Upper lobe of left lung (tissue), 6 donors: ENCODE results near the gene MFSD12. TPM values are rescaled to one million over a fixed set of nuclear protein-coding genes. Genes with fewer than 3 reads are reported as not detected.

Source experiments
- ATAC-seq, 2 donors: fragments of 200-7000 bp; cut with Tn5 transposase; one replicate each; pipeline ENCODE4 v1.9.1; 2022; ENCODE audit warnings: mild to moderate bottlenecking in 2 of 2, moderate library complexity in 2 of 2; ENCODE audit not compliant: low FRiP score in 2 of 2
- DNase-seq, 2 donors: peaks; one replicate each; pipeline ENCODE4 v3.0.0-alpha.2; 2019 to 2020
- H3K27ac ChIP-seq, 4 donors: fragments of 200-600 bp; sonication (generic); one replicate each; pipeline ENCODE4 v1.5.1; 2016 to 2019
- H3K27me3 ChIP-seq, 4 donors: fragments of 200-600 bp; sonication (generic); one replicate each; pipeline ENCODE4 v1.5.1; 2017 to 2019
- H3K36me3 ChIP-seq, 4 donors: fragments of 200-600 bp; sonication (generic); one replicate each; pipeline ENCODE4 v1.5.1; 2016 to 2019
- H3K4me1 ChIP-seq, 4 donors: fragments of 200-600 bp; sonication (generic); one replicate each; pipeline ENCODE4 v1.5.1; 2018 to 2019
- H3K4me3 ChIP-seq, 4 donors: fragments of 200-600 bp; sonication (generic); one replicate each; pipeline ENCODE4 v1.5.1; 2017 to 2019; ENCODE audit warnings: mild to moderate bottlenecking in 2 of 4, moderate library complexity in 1 of 4
- H3K9me3 ChIP-seq, 4 donors: fragments of 200-600 bp; sonication (generic); one replicate each; pipeline ENCODE4 v1.5.1; 2018 to 2019
- EP300 ChIP-seq, 4 donors: sonication (generic); formaldehyde crosslinking; IDR thresholded peaks; one replicate each; pipeline ENCODE4 v1.5.1; 2017; ENCODE audit warnings: antibody characterized with exemption in 4 of 4, control low read depth in 2 of 4
- POLR2A ChIP-seq, 4 donors: fragments of 450-650 bp; IDR thresholded peaks; one replicate each; pipeline ENCODE4 v1.5.1; 2016 to 2017; ENCODE audit warnings: antibody characterized with exemption in 4 of 4, mild to moderate bottlenecking in 2 of 4
- POLR2AphosphoS5 ChIP-seq, 2 donors: sonication (generic); formaldehyde crosslinking; IDR thresholded peaks; one replicate each; pipeline ENCODE4 v1.5.1; 2017; ENCODE audit warnings: antibody characterized with exemption in 2 of 2
- WGBS, 2 donors: methylation state at CpG; one replicate each; pipeline ENCODE4 v1.1.5; 2017 to 2018; 5-methylcytosine and 5-hydroxymethylcytosine counted together
- total RNA-seq, 6 donors: library from RNA; depleted of rRNA in 4 of 6; stranded (reverse); fragments of >200 nt in 4 of 6; gene quantifications; one replicate each; pipeline versions ENCODE4 v1.1.0 to v1.2.1, GENCODE V29; 2016 to 2021
- TF ChIP-seq, protein P1 (sequence below), 6 experiments: fragments of 450-650 bp in 4 of 6; fragments of 200-600 bp in 2 of 6; sonication (generic) in 2 of 6; IDR thresholded peaks; one replicate each; pipeline ENCODE4 v1.5.1; 2016 to 2019; ENCODE audit warnings: antibody characterized with exemption in 6 of 6
- donor health status: DM: no; HTN: no; CAD: no; lungs with moderate emphysema.
- donor health status: DM: no; HTN: yes; CAD: no; lungs with severe emphysema.

The MFSD12 gene
- total RNA-seq, 6 donors from 2014 or later, result 44.2 to 178 (median 96.0) TPM

DNA sequence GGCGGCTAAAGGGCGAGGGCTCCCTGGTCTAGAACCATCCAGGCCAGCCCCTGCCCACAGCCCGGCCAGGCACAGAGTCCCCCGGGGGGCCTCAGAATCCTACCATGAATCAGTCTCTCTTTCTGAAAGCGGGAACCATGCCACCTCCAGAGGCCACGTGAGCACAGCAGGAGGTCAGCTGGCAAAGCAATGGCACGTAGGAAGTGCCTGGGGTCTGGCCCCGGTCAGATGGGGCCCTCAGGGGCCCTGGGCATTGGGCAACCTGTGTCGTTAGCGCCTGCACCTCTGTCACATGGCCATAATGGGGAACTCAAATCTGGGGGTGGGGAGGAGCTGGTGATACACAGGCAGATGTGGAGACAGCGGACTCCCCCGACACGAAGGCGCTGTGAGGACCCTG is 8.8 kb downstream of the MFSD12 start:
- no peak overlapping the region for H3K4me3 ChIP-seq
- peak overlapping the region in 2 of 4 donors; percentile 15 to 47 for H3K27ac ChIP-seq
- peaks cover 0 to 38% (median 27%) of the 10 kb centered on the region in 4 donors for H3K36me3 ChIP-seq
- TF ChIP-seq POLR2A (IDR thresholded peaks at IDR 0.05), result no peak
- TF ChIP-seq, protein P1, sequence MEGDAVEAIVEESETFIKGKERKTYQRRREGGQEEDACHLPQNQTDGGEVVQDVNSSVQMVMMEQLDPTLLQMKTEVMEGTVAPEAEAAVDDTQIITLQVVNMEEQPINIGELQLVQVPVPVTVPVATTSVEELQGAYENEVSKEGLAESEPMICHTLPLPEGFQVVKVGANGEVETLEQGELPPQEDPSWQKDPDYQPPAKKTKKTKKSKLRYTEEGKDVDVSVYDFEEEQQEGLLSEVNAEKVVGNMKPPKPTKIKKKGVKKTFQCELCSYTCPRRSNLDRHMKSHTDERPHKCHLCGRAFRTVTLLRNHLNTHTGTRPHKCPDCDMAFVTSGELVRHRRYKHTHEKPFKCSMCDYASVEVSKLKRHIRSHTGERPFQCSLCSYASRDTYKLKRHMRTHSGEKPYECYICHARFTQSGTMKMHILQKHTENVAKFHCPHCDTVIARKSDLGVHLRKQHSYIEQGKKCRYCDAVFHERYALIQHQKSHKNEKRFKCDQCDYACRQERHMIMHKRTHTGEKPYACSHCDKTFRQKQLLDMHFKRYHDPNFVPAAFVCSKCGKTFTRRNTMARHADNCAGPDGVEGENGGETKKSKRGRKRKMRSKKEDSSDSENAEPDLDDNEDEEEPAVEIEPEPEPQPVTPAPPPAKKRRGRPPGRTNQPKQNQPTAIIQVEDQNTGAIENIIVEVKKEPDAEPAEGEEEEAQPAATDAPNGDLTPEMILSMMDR (IDR thresholded peaks at IDR 0.05), result no peak
- no peak for TF ChIP-seq EP300 (IDR thresholded peaks at IDR 0.05)
- no peak for TF ChIP-seq POLR2AphosphoS5 (IDR thresholded peaks at IDR 0.05)
- WGBS, 2 donors, result 80 to 86% methylated on average over 9 to 11 of the region's 14 CpGs
- ATAC-seq (no peak), DNase-seq (peak; percentile 63 to 65)
- no peaks in the 10 kb centered on the region for H3K9me3 ChIP-seq
- H3K27me3 ChIP-seq, result no peaks in the 10 kb centered on the region
- peaks cover under 1 to 37% (median 3%) of the 10 kb centered on the region in 4 donors for H3K4me1 ChIP-seq

DNA sequence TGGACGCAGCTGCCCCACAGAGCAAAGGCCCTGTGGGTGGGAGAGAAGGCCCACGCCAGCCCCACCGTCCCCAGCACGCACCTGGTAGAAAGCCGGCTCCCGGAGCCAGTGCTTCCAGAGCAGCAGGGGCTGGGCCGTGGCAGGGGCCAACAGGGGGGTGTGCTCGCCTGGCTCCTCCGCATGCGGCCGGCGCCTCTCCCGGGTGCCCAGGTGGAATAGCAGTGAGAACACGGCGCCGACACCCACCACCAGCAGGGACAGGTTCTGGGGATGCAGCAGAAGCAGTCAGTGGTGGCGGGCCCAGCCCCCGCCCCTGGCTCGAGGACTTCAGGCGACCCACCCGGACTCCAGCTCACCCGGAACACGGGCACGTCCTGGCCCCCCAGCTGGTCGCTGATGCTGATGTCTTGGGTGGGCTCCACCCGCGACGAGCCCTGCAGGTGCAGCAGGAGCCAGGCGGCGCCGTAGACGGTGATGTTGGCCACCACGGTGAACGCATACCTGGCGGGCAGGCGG is 9.6 kb downstream of the MFSD12 start:
- 80 to 98% methylated on average over 1 to 15 of the region's 36 CpGs for WGBS, 2 donors

DNA sequence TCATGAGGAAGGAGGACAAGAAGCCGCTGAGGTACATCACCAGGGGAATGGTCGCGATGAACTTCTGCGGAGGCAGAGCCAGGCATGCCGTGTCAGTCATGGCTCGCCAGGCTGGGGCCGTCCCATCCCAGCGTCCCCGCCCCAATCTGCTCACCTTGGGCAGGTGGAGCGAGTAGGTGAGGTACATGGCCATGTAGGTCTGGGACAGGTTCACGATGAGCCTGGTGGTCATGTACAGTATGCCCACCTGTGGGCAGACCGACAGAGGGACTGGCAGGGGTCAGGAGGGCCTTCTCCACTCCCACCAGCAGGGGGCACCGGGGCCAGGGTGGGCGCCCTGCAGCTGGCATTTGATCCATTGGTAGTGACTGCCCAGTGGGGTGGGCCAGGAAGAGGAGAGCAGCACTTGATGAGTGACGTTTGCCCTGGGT is 10.1 kb downstream of the MFSD12 start:
- Histone ChIP-seq H3K9me3 (no peaks in the 10 kb centered on the region), H3K4me1 (peaks cover 0 to 25% (median 0%) of the 10 kb centered on the region in 4 donors), H3K4me3 (no peak overlapping the region), H3K27me3 (no peaks in the 10 kb centered on the region), H3K27ac (peak overlapping the region in 1 of 4 donors; percentile 26), H3K36me3 (peaks cover 0 to 44% (median 29%) of the 10 kb centered on the region in 4 donors)
- 44 to 89% methylated on average over 2 to 13 of the region's 15 CpGs for WGBS, 2 donors
- TF ChIP-seq, protein P1 (IDR thresholded peaks at IDR 0.05), result peak; percentile 38 to 63 (median 58)
- TF ChIP-seq POLR2AphosphoS5 (IDR thresholded peaks at IDR 0.05), result no peak
- ATAC-seq (peak in 1 of 2 donors; percentile 4), DNase-seq (peak in 1 of 2 donors; percentile 67)

More for the DNA sequence above, 9.6 kb downstream of the MFSD12 start:
- no peak overlapping the region for H3K4me3 ChIP-seq
- H3K36me3 ChIP-seq, result peaks cover 0 to 44% (median 29%) of the 10 kb centered on the region in 4 donors
- H3K4me1 ChIP-seq, result peaks cover 0 to 30% (median 0%) of the 10 kb centered on the region in 4 donors
- peak in 1 of 2 donors; percentile 79 for DNase-seq
- H3K9me3 ChIP-seq, result no peaks in the 10 kb centered on the region
- no peak for ATAC-seq
- TF ChIP-seq EP300 (IDR thresholded peaks at IDR 0.05), result no peak
- TF ChIP-seq POLR2A (IDR thresholded peaks at IDR 0.05), result no peak
- no peak for TF ChIP-seq POLR2AphosphoS5 (IDR thresholded peaks at IDR 0.05)
- TF ChIP-seq, protein P1 (IDR thresholded peaks at IDR 0.05), result no peak
- no peaks in the 10 kb centered on the region for H3K27me3 ChIP-seq
- peak overlapping the region in 2 of 4 donors; percentile 26 to 47 for H3K27ac ChIP-seq

DNA sequence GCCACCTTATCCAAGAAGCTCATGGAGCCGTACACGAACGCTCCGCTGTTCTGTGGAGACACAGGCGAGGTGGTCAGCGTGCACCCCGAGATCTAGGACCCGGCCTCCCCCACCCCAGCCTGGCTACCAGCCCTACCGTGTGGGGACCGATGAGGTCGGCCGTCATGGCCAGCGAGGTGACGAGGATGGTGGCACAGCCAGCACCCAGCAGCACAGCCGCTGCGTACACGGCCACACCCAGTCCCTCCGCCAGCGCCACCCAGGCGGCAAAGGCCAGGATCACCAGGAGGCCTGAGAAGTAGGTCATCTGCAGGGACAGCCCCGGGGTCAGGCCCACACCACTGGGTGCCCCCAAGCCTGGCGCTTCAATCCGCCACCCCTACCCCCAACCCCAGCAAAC is 11.3 kb downstream of the MFSD12 start:
- H3K27ac ChIP-seq, result no peak overlapping the region
- H3K4me3 ChIP-seq, result no peak overlapping the region
- no peaks in the 10 kb centered on the region for H3K27me3 ChIP-seq
- no peak for ATAC-seq
- WGBS, 2 donors, result 93 to 98% methylated on average over 21 to 22 of the region's 23 CpGs
- TF ChIP-seq POLR2AphosphoS5 (IDR thresholded peaks at IDR 0.05) (no peak), EP300 (IDR thresholded peaks at IDR 0.05) (no peak), POLR2A (IDR thresholded peaks at IDR 0.05) (no peak)
- TF ChIP-seq, protein P1 (IDR thresholded peaks at IDR 0.05), result no peak
- H3K9me3 ChIP-seq, result no peaks in the 10 kb centered on the region
- peaks cover 0 to 25% (median 0%) of the 10 kb centered on the region in 4 donors for H3K4me1 ChIP-seq
- peaks cover 0 to 44% (median 29%) of the 10 kb centered on the region in 4 donors for H3K36me3 ChIP-seq
- DNase-seq, result peak in 1 of 2 donors; percentile 83

DNA sequence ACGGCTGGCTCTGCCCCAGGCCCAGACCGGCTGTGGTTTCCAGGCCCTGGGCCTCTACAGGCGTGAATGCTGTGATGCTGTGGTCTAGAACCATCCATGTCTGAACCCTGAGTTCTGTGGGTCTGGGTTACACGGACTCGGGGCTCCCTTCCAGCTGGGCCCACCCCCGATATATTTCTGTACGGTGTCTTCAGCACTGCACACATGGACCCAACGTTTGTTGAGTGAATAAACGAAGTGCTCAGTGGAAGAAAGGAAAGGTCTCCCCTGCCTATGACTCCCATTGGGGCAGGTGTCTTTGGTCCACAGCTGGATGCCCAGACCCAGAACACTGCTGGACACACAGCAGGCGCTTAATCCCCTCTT is 11.7 kb downstream of the MFSD12 start:
- Histone ChIP-seq H3K4me1 (peaks cover 0 to 25% (median 0%) of the 10 kb centered on the region in 4 donors), H3K27me3 (no peaks in the 10 kb centered on the region), H3K36me3 (peaks cover 0 to 42% (median 29%) of the 10 kb centered on the region in 4 donors), H3K9me3 (no peaks in the 10 kb centered on the region), H3K4me3 (no peak overlapping the region), H3K27ac (no peak overlapping the region)
- no peak for DNase-seq
- ATAC-seq, result no peak
- WGBS, 2 donors, result 83 to 85% methylated on average over 9 to 10 of the region's 10 CpGs
- TF ChIP-seq, protein P1 (IDR thresholded peaks at IDR 0.05), result no peak
- TF ChIP-seq POLR2A (IDR thresholded peaks at IDR 0.05) (no peak), POLR2AphosphoS5 (IDR thresholded peaks at IDR 0.05) (no peak), EP300 (IDR thresholded peaks at IDR 0.05) (no peak)
